K562 (cell line): ENCODE measurements around the gene PGF. TPM values are rescaled to one million over a fixed set of nuclear protein-coding genes. Genes with fewer than 3 reads are reported as not detected.
A peak's percentile ranks its signal among the peaks of the same experiment; 100 is the strongest.

ENCODE experiments used
- ATAC-seq: fragments of 200-7000 bp; cut with Tn5 transposase; 3 replicates; pipeline ENCODE4 v1.9.1; 2020; ENCODE audit warnings: moderate library complexity
- BruUV-seq: library from RNA; stranded (reverse); fragments of 400-500 nt; replicated peaks from 2 replicates; lab custom pipeline; 2021; lab: Mats Ljungman, UMichigan
- CTCF ChIA-PET: fragments of 300-600 bp; formaldehyde crosslinking; extraction: SDS; loops from one replicate; lab custom pipeline; 2021; ENCODE audit warnings: low intra/inter-chr PET ratio; lab: Yijun Ruan, JAX
- POLR2A ChIA-PET: fragments of 300-600, 350-650 bp; sonication (Branson Sonifier 250); formaldehyde crosslinking; extraction: SDS; loops from one replicate; lab custom pipeline; 2021; ENCODE audit warnings: antibody characterized with exemption, inconsistent platforms; lab: Yijun Ruan, JAX
- DNase-seq, 4 experiments: peaks; one replicate each; pipeline versions ENCODE4 v3.0.0 to v3.0.0-alpha.2; 2011 to 2018; ENCODE audit warnings: low spot score in 3 of 4, mixed read lengths in 3 of 4; ENCODE audit errors: extremely low read depth in 1 of 4
- FAIRE-seq: peaks from 2 replicates; lab custom pipeline; 2011; peaks lifted over from hg19 to GRCh38; lab: Jason Lieb, UNC
- H2AFZ ChIP-seq: 2 replicates; pipeline ENCODE4 v1.6.0; 2011; ENCODE audit warnings: low read depth, low read length, control low read depth, inconsistent platforms
- H3K27ac ChIP-seq: fragments of 200-600 bp; 3 replicates; pipeline ENCODE4 v1.8.0; 2011; ENCODE audit warnings: low read depth, mild to moderate bottlenecking, control low read depth, inconsistent platforms, low read length, moderate library complexity, mixed read lengths; ENCODE audit errors: extremely low read depth
- H3K27me3 ChIP-seq, 2 experiments: fragments of 300-600 bp in 1 of 2; 2 replicates in 1 of 2; 3 replicates in 1 of 2; pipeline versions ENCODE4 v1.6.0 to v1.8.0; 2011; ENCODE audit warnings: inconsistent platforms in 2 of 2, low read length in 2 of 2, mild to moderate bottlenecking in 1 of 2, mixed read lengths in 1 of 2, moderate library complexity in 1 of 2; ENCODE audit not compliant: control insufficient read depth in 2 of 2, insufficient read depth in 2 of 2
- H3K36me3 ChIP-seq: fragments of 300-600 bp; 3 replicates; pipeline ENCODE4 v1.8.0; 2011; ENCODE audit warnings: mild to moderate bottlenecking, low read length, inconsistent platforms; ENCODE audit not compliant: control insufficient read depth, insufficient read depth
- H3K4me1 ChIP-seq, 2 experiments: fragments of 200-600 bp in 1 of 2; replicated peaks in 1 of 2; 2 replicates in 1 of 2; 3 replicates in 1 of 2; pipeline versions ENCODE4 v1.5.1 to v1.8.0; 2011; ENCODE audit warnings: inconsistent platforms in 2 of 2, low read length in 2 of 2, mild to moderate bottlenecking in 1 of 2, mixed read lengths in 1 of 2, moderate library complexity in 1 of 2; ENCODE audit not compliant: control insufficient read depth in 2 of 2, insufficient read depth in 2 of 2
- H3K4me2 ChIP-seq: 2 replicates; pipeline ENCODE4 v1.6.1; 2011; ENCODE audit warnings: low read length, control low read depth, inconsistent platforms, mixed read lengths; ENCODE audit not compliant: insufficient read depth
- H3K4me3 ChIP-seq: fragments of 200-600 bp; sonication (generic), shearing (Covaris generic); 2 replicates; pipeline ENCODE4 v1.5.1; 2016; ENCODE audit warnings: control low read depth, inconsistent platforms
- H3K79me2 ChIP-seq: fragments of 200-600 bp; 3 replicates; pipeline ENCODE4 v1.8.0; 2011; ENCODE audit warnings: low read length, inconsistent platforms; ENCODE audit not compliant: control insufficient read depth, insufficient read depth
- H3K9ac ChIP-seq, 2 experiments: 2 replicates each; pipeline versions ENCODE4 v1.6.0 to v1.6.1; 2011; ENCODE audit warnings: low read depth in 2 of 2, low read length in 2 of 2, control low read depth in 1 of 2, inconsistent platforms in 1 of 2, mild to moderate bottlenecking in 1 of 2, mixed read lengths in 1 of 2; ENCODE audit not compliant: insufficient read depth in 1 of 2
- H3K9me1 ChIP-seq: one replicate; pipeline ENCODE4 v1.6.0; 2011; ENCODE audit warnings: inconsistent platforms, mild to moderate bottlenecking, low read length, moderate library complexity; ENCODE audit not compliant: control insufficient read depth, insufficient read depth
- H3K9me3 ChIP-seq: replicated peaks from 2 replicates; pipeline ENCODE4 v1.5.1; 2011; ENCODE audit warnings: low read depth, low read length, inconsistent platforms; ENCODE audit not compliant: control insufficient read depth, insufficient read depth
- H4K20me1 ChIP-seq: replicated peaks from 2 replicates; pipeline ENCODE4 v1.6.1; 2011; ENCODE audit warnings: low read length, inconsistent platforms, mixed read lengths; ENCODE audit not compliant: control insufficient read depth, insufficient read depth
- ATF7 ChIP-seq: fragments of 450-650 bp; IDR thresholded peaks from 2 replicates; pipeline ENCODE4 v1.7.1; 2014; ENCODE audit warnings: mild to moderate bottlenecking, moderate library complexity
- CREM ChIP-seq: IDR thresholded peaks from 2 replicates; pipeline ENCODE4 v1.6.1; 2014; ENCODE audit warnings: antibody characterized with exemption, low read depth
- RAD51 ChIP-seq: fragments of 450-650 bp; IDR thresholded peaks from 2 replicates; pipeline ENCODE4 v1.7.1; 2016; ENCODE audit warnings: low read depth, mild to moderate bottlenecking, borderline replicate concordance
- RB1 ChIP-seq: fragments of 450-650 bp; IDR thresholded peaks from 2 replicates; pipeline ENCODE4 v1.6.1; 2017; ENCODE audit warnings: low read depth, mild to moderate bottlenecking
- SREBF2 ChIP-seq: sonication (generic); formaldehyde crosslinking; IDR thresholded peaks from 2 replicates; pipeline ENCODE4 v1.4.0; 2020; ENCODE audit warnings: mild to moderate bottlenecking, missing genetic modification reagents
- ZNF316 ChIP-seq: fragments of 450-650 bp; IDR thresholded peaks from 2 replicates; pipeline ENCODE4 v1.6.1; 2016
- WGBS: fragments of 100-300 bp; shearing (Covaris generic); methylation state at CpG from one replicate; pipeline ENCODE4 v1.1.6; 2016; ENCODE audit warnings: low coverage, mixed read lengths; ENCODE audit not compliant: insufficient coverage; ENCODE audit errors: missing lambda C conversion rate; 5-methylcytosine and 5-hydroxymethylcytosine counted together
- in situ Hi-C: fragments of 300-500 bp; cut with MboI; formaldehyde crosslinking; loops from 4 replicates; pipeline ENCODE4 v1.15.0; 2018; ENCODE audit warnings: inconsistent platforms, mixed read lengths
- intact Hi-C: fragments of 100-400 bp; cut with micrococcal nuclease; formaldehyde crosslinking; loops from 2 replicates; pipeline ENCODE4 v1.14.2; 2022
- polyA plus RNA-seq, 8 experiments: library from polyadenylated mRNA; depleted of rRNA in 4 of 8; stranded (reverse) in 5 of 8; unstranded in 3 of 8; fragments of >200 nt; fragmentation: Nextera tagmentation in 2 of 8; fragmentation: Illumina TruSeq in 1 of 8; extraction: Ambion mirVana in 2 of 8; extraction: Trizol in 1 of 8; gene quantifications; 2 replicates each; pipeline versions ENCODE4 v1.2.1 to v1.2.3, GENCODE V29; 2011 to 2014; ENCODE audit warnings: inconsistent platforms in 1 of 8, missing spikeins in 1 of 8
- total RNA-seq, 7 experiments: library from RNA; depleted of rRNA in 6 of 7; stranded (reverse); fragments of >200 nt in 6 of 7; fragmentation: Illumina TruSeq in 2 of 7; extraction: Trizol in 2 of 7; gene quantifications; 2 replicates each; pipeline versions ENCODE4 v1.2.1 to v1.2.3, GENCODE V29; 2011 to 2021; ENCODE audit warnings: low replicate concordance in 1 of 7
- TF ChIP-seq, protein P1 (sequence below): sonication (generic); formaldehyde crosslinking; IDR thresholded peaks from 2 replicates; pipeline ENCODE4 v1.8.0; 2022; ENCODE audit warnings: mild to moderate bottlenecking, missing genetic modification reagents
- TF ChIP-seq, protein P2 (sequence below): fragments of 250-450 bp; sonication (Bioruptor Pico); IDR thresholded peaks from 2 replicates; pipeline ENCODE4 v1.5.0; 2021
- TF ChIP-seq, protein P3 (sequence below): IDR thresholded peaks from 2 replicates; pipeline ENCODE4 v1.6.1; 2016; ENCODE audit warnings: missing genetic modification characterization, missing compliant biosample characterization

PGF gene
- total and polyA plus RNA-seq, 9 of the 15 experiments (the other 6 are each of a cell fraction or from before 2014, with no cell fraction given), result 0.04 to 0.44 (median 0.18) TPM

DNA sequence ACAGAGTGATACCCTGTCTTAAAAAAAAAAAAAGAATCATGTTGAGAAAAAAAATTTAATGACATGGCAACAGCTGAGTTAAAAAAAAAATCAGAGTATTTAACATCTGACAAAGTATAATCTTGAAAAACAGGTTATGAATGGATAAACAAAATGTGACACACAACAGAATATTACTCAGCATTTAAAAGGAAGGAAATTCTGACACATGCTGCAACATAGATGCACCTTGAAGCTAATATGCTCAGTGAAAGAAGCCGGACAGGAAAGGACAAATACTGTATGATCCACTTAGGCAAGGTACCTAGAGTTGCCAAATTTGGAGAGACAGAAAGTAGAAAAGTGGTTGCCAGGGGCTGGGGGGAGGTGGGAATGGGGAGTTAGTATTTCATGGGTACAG, 27.9 kb upstream of the PGF start:
- POLR2A ChIA-PET, result no interaction called here
- peak; percentile 12; the same call in 1 of the 2 replicates for TF ChIP-seq ZNF316
- no peak for TF ChIP-seq CREM
- 75% methylated on average over 1 of the region's 1 CpG for WGBS
- no peaks in the 10 kb centered on the region for H3K27me3 ChIP-seq
- intact Hi-C loops, result no loop called here
- CTCF ChIA-PET, result no interaction called here
- no peak overlapping the region for H3K4me2 ChIP-seq
- no peaks in the 10 kb centered on the region for H3K9me3 ChIP-seq
- no peaks in the 10 kb centered on the region for H3K36me3 ChIP-seq
- no peak for FAIRE-seq
- no peak for DNase-seq
- H3K4me1 ChIP-seq, result peaks cover 0 to 26% of the 10 kb centered on the region in 2 experiments; a peak in 2 of 5 replicates
- no peak overlapping the region for H2AFZ ChIP-seq
- ATAC-seq, result no peak
- H4K20me1 ChIP-seq, result no peaks in the 10 kb centered on the region
- in situ Hi-C loops, result no loop called here
- H3K27ac ChIP-seq, result no peak overlapping the region
- H3K4me3 ChIP-seq, result no peak overlapping the region
- no peaks in the 10 kb centered on the region for H3K9me1 ChIP-seq
- H3K9ac ChIP-seq, result no peak overlapping the region
- no peaks in the 10 kb centered on the region for H3K79me2 ChIP-seq
- no TSS peak for BruUV-seq

DNA sequence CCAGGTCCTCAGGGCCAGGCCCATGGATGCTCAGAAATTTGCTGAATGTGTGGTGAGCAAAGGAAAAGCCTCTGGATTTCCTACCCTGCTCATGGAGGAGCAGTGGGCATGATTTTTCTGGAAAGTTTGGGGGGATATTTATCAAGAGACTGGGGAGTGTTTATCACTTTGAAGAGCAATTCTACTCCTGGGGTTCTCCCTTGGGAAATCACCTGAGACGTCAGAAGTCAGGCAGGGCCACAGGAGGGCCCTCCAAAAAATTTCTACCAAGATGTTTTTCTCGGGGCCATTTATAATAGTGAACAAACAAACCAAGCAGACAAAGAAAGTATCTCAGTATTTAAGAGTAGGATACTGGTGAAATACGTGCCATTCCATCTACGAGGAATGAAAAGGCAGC, 27.3 kb upstream of the PGF start:
- no peaks in the 10 kb centered on the region for H3K27me3 ChIP-seq
- in situ Hi-C loops, result no loop called here
- ChIA-PET CTCF (no interaction called here), POLR2A (no interaction called here)
- DNase-seq, result no peak
- ATAC-seq, result no peak
- no peak overlapping the region for H3K4me3 ChIP-seq
- H3K79me2 ChIP-seq, result no peaks in the 10 kb centered on the region
- peaks cover 0 to 29% of the 10 kb centered on the region in 2 experiments; a peak in 2 of 5 replicates for H3K4me1 ChIP-seq
- no peaks in the 10 kb centered on the region for H3K9me3 ChIP-seq
- H3K27ac ChIP-seq, result no peak overlapping the region
- no peak for FAIRE-seq
- H2AFZ ChIP-seq, result no peak overlapping the region
- no peak overlapping the region for H3K9ac ChIP-seq
- H3K36me3 ChIP-seq, result no peaks in the 10 kb centered on the region
- no TSS peak for BruUV-seq
- no peaks in the 10 kb centered on the region for H4K20me1 ChIP-seq
- WGBS, result 55% methylated on average over 4 of the region's 4 CpGs
- no peak overlapping the region for H3K4me2 ChIP-seq
- intact Hi-C loops, result no loop called here
- H3K9me1 ChIP-seq, result no peaks in the 10 kb centered on the region
- TF ChIP-seq, protein P1, sequence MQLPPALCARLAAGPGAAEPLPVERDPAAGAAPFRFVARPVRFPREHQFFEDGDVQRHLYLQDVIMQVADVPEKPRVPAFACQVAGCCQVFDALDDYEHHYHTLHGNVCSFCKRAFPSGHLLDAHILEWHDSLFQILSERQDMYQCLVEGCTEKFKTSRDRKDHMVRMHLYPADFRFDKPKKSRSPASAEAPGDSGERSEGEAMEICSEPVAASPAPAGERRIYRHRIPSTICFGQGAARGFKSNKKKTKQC, result no peak
- TF ChIP-seq, protein P2, sequence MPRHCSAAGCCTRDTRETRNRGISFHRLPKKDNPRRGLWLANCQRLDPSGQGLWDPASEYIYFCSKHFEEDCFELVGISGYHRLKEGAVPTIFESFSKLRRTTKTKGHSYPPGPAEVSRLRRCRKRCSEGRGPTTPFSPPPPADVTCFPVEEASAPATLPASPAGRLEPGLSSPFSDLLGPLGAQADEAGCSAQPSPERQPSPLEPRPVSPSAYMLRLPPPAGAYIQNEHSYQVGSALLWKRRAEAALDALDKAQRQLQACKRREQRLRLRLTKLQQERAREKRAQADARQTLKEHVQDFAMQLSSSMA, result no peak
- TF ChIP-seq, protein P3, sequence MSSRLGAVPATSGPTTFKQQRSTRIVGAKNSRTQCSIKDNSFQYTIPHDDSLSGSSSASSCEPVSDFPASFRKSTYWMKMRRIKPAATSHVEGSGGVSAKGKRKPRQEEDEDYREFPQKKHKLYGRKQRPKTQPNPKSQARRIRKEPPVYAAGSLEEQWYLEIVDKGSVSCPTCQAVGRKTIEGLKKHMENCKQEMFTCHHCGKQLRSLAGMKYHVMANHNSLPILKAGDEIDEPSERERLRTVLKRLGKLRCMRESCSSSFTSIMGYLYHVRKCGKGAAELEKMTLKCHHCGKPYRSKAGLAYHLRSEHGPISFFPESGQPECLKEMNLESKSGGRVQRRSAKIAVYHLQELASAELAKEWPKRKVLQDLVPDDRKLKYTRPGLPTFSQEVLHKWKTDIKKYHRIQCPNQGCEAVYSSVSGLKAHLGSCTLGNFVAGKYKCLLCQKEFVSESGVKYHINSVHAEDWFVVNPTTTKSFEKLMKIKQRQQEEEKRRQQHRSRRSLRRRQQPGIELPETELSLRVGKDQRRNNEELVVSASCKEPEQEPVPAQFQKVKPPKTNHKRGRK (tag), result no peak
- TF ChIP-seq RAD51 (no peak), ATF7 (no peak), RB1 (no peak), SREBF2 (CRISPR knock-in tag) (no peak)
